Measurements from ENCODE around the gene DAGLB.
"Not testable (repeated sequence)": the region's sequence is repeated elsewhere in the genome, so short reads cannot be mapped to it uniquely, and the experiment has no call there.

DAGLB gene

GRCh38 chr7:6401536-6401935 is 46.2 kb downstream of the DAGLB start:
- Histone ChIP-seq H3K4me3 (ENCODE audit: low read depth, low read length, poor library complexity, severe bottlenecking) (no peak overlapping the region), H3K79me2 (ENCODE audit: insufficient read depth, low read length) (peaks cover 18% of the 10 kb centered on the region; the same call in 1 of the 2 replicates), H3K9me3 (ENCODE audit: low read length) (no peaks in the 10 kb centered on the region), H3K4me2 (ENCODE audit: low read length) (no peak overlapping the region), H2AFZ (ENCODE audit: low read length) (no peak overlapping the region), H3K27me3 (ENCODE audit: insufficient read depth, low read length) (no peaks in the 10 kb centered on the region), H3K9me2 (ENCODE audit: low read depth, low read length) (no peaks in the 10 kb centered on the region), H3K4me1 (ENCODE audit: insufficient read depth, low read length, severe bottlenecking) (no peaks in the 10 kb centered on the region), H3K9ac (ENCODE audit: low read length) (no peak overlapping the region), H3K36me3 (ENCODE audit: insufficient read depth, low read length) (peaks cover 83% of the 10 kb centered on the region), H3K27ac (ENCODE audit: low read depth, low read length, poor library complexity, severe bottlenecking) (no peak overlapping the region), H3F3A (ENCODE audit: insufficient read depth, low read length) (peaks cover 4% of the 10 kb centered on the region; the same call in 1 of the 2 replicates), H4K20me1 (ENCODE audit: insufficient read depth, low read length) (no peaks in the 10 kb centered on the region)
- TF ChIP-seq, protein P1, sequence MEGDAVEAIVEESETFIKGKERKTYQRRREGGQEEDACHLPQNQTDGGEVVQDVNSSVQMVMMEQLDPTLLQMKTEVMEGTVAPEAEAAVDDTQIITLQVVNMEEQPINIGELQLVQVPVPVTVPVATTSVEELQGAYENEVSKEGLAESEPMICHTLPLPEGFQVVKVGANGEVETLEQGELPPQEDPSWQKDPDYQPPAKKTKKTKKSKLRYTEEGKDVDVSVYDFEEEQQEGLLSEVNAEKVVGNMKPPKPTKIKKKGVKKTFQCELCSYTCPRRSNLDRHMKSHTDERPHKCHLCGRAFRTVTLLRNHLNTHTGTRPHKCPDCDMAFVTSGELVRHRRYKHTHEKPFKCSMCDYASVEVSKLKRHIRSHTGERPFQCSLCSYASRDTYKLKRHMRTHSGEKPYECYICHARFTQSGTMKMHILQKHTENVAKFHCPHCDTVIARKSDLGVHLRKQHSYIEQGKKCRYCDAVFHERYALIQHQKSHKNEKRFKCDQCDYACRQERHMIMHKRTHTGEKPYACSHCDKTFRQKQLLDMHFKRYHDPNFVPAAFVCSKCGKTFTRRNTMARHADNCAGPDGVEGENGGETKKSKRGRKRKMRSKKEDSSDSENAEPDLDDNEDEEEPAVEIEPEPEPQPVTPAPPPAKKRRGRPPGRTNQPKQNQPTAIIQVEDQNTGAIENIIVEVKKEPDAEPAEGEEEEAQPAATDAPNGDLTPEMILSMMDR (IDR thresholded peaks at IDR 0.05; ENCODE audit: low read length): no peak
- TF ChIP-seq EZH2 (IDR thresholded peaks at IDR 0.05; ENCODE audit: borderline replicate concordance, low read length): no peak

DNA sequence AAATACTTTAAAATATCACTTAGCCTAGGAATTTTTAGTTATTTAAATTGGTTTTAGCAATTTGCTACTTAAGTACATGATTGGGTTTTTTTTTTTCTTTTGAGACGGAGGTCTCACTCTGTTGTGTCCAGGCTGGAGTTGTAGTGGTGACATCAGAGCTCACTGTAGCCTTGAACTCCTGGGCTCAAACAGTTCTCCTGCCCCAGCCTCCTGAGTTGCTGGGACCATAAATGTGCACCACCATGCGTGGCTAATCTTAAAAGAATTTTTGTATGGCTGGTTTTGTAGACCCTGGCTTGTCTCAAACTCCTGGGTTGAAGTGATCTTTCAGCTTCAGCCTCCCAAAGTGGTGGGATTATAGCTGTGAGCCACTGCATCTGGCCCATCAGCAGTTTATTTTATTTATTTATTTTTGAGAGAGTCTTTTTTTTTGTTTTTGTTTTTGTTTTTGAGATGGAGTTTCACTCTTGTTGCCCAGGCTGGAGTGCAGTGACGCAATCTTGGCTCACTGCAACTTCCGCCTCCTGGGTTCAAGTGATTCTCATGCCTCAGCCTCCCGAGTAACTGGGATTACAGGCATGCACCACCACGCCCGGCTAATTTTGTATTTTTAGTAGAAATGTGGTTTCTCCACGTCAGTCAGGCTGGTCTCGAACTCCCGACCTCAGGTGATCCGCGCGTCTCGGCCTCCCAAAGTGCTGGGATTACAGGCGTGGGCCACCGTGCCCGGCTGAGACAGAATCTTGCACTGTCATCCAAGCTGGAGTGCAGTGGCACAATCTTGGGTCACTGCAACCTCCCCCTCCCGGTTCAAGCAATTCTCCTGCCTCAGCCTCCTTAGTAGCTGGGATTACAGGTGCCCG is 47.3 kb downstream of the DAGLB start:
- H3F3A ChIP-seq (ENCODE audit: insufficient read depth, low read length); H3K9ac ChIP-seq (ENCODE audit: low read length); H3K4me3 ChIP-seq (ENCODE audit: low read depth, low read length, poor library complexity, severe bottlenecking); H3K9me2 ChIP-seq (ENCODE audit: low read depth, low read length); H4K20me1 ChIP-seq (ENCODE audit: insufficient read depth, low read length); H3K4me1 ChIP-seq (ENCODE audit: insufficient read depth, low read length, severe bottlenecking); H3K27ac ChIP-seq (ENCODE audit: low read depth, low read length, poor library complexity, severe bottlenecking); H2AFZ ChIP-seq (ENCODE audit: low read length); H3K9me3 ChIP-seq (ENCODE audit: low read length); H3K27me3 ChIP-seq (ENCODE audit: insufficient read depth, low read length); H3K4me2 ChIP-seq (ENCODE audit: low read length): not testable (repeated sequence)
- peaks cover 83% of the 10 kb centered on the region for H3K36me3 ChIP-seq (ENCODE audit: insufficient read depth, low read length)
- H3K79me2 ChIP-seq (ENCODE audit: insufficient read depth, low read length): peaks cover 29% of the 10 kb centered on the region

DNA sequence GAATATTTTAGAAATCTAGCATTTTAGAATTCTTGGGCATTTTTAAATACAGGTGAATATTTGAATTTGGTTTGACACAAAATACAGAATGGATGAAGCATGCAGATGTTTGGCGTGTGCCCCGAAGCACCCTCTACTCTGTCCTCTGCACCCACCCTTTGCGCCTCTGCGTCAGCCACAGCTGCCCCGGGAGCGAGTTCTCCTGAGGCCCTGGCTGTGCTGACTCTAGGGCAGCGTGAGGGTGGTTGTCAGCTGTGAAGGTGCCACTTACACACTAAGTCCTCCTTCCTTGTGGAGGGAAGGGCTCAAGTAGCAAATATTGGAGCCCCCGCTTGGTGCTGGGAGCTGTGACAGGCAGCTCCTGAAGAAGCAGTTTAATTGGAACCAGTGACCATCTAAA is 48.4 kb downstream of the DAGLB start:
- H3F3A ChIP-seq (ENCODE audit: insufficient read depth, low read length): no peaks in the 10 kb centered on the region; the same call in 1 of the 2 replicates
- no peak overlapping the region for H3K4me2 ChIP-seq (ENCODE audit: low read length)
- no peaks in the 10 kb centered on the region for H3K9me3 ChIP-seq (ENCODE audit: low read length)
- peaks cover 33% of the 10 kb centered on the region for H3K79me2 ChIP-seq (ENCODE audit: insufficient read depth, low read length)
- H4K20me1 ChIP-seq (ENCODE audit: insufficient read depth, low read length): no peaks in the 10 kb centered on the region
- H3K4me3 ChIP-seq (ENCODE audit: low read depth, low read length, poor library complexity, severe bottlenecking): no peak overlapping the region
- no peak for TF ChIP-seq EZH2 (IDR thresholded peaks at IDR 0.05; ENCODE audit: borderline replicate concordance, low read length)
- TF ChIP-seq, protein P1 (IDR thresholded peaks at IDR 0.05; ENCODE audit: low read length): no peak
- no peaks in the 10 kb centered on the region for H3K9me2 ChIP-seq (ENCODE audit: low read depth, low read length)
- no peak overlapping the region for H3K27ac ChIP-seq (ENCODE audit: low read depth, low read length, poor library complexity, severe bottlenecking)
- no peak overlapping the region for H3K9ac ChIP-seq (ENCODE audit: low read length)
- no peak overlapping the region for H2AFZ ChIP-seq (ENCODE audit: low read length)
- H3K27me3 ChIP-seq (ENCODE audit: insufficient read depth, low read length): no peaks in the 10 kb centered on the region
- peaks cover 80% of the 10 kb centered on the region for H3K36me3 ChIP-seq (ENCODE audit: insufficient read depth, low read length)
- no peaks in the 10 kb centered on the region for H3K4me1 ChIP-seq (ENCODE audit: insufficient read depth, low read length, severe bottlenecking)

- Histone ChIP-seq H3K27me3 (ENCODE audit: insufficient read depth, low read length) (no peaks in the 10 kb centered on the region), H2AFZ (ENCODE audit: low read length) (no peak overlapping the region), H3K27ac (ENCODE audit: low read depth, low read length, poor library complexity, severe bottlenecking) (no peak overlapping the region), H3K4me1 (ENCODE audit: insufficient read depth, low read length, severe bottlenecking) (no peaks in the 10 kb centered on the region), H3K4me3 (ENCODE audit: low read depth, low read length, poor library complexity, severe bottlenecking) (no peak overlapping the region), H3F3A (ENCODE audit: insufficient read depth, low read length) (no peaks in the 10 kb centered on the region; the same call in 1 of the 2 replicates), H3K9ac (ENCODE audit: low read length) (no peak overlapping the region), H4K20me1 (ENCODE audit: insufficient read depth, low read length) (no peaks in the 10 kb centered on the region), H3K9me3 (ENCODE audit: low read length) (no peaks in the 10 kb centered on the region), H3K36me3 (ENCODE audit: insufficient read depth, low read length) (peaks cover 80% of the 10 kb centered on the region), H3K79me2 (ENCODE audit: insufficient read depth, low read length) (peaks cover 36% of the 10 kb centered on the region), H3K9me2 (ENCODE audit: low read depth, low read length) (no peaks in the 10 kb centered on the region), H3K4me2 (ENCODE audit: low read length) (no peak overlapping the region)
- no peak for TF ChIP-seq EZH2 (IDR thresholded peaks at IDR 0.05; ENCODE audit: borderline replicate concordance, low read length)
- TF ChIP-seq, protein P1 (IDR thresholded peaks at IDR 0.05; ENCODE audit: low read length): no peak
Measured at GRCh38 chr7:6398943-6399342, 48.8 kb downstream of the DAGLB start.

DNA sequence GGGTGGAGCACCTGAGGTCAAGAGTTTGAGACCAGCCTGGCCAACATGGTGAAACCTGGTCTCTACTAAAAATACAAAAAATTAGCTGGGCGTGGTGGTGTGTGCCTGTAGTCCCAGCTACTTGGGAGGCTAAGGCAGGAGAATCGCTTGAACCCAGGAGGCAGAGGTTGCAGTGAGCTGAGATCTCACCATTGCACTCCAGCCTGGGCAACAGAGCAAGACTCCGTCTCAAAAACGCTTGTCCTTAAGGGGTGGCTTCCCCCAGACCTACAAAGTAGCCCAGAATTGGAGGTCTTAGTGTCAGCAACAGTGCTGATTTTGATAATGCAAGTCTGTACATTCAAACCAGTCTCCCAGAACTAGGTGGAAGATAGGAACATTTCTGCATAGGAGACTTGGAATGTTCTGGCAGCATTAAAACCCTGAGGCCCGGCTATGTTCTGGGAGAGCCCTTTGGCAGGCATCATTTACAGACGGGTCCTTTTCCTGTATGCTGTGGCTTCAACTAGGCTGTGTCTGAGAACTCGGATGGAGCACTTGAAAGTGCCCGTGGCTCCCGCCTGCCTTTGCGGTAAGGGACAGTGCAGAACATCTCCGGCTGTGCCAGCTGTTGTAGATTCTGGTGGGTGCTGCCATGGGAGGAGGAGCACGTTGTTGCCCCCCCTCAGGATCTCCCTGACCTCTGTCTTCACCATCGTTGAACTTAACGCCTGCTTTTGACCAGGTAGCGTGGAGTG is 49.8 kb downstream of the DAGLB start:
- H3K9ac ChIP-seq (ENCODE audit: low read length); H3K4me3 ChIP-seq (ENCODE audit: low read depth, low read length, poor library complexity, severe bottlenecking); H3K9me2 ChIP-seq (ENCODE audit: low read depth, low read length); H3K4me1 ChIP-seq (ENCODE audit: insufficient read depth, low read length, severe bottlenecking); H4K20me1 ChIP-seq (ENCODE audit: insufficient read depth, low read length); H2AFZ ChIP-seq (ENCODE audit: low read length); H3K27me3 ChIP-seq (ENCODE audit: insufficient read depth, low read length); H3K9me3 ChIP-seq (ENCODE audit: low read length); H3K4me2 ChIP-seq (ENCODE audit: low read length); H3K27ac ChIP-seq (ENCODE audit: low read depth, low read length, poor library complexity, severe bottlenecking); H3F3A ChIP-seq (ENCODE audit: insufficient read depth, low read length): not testable (repeated sequence)
- H3K36me3 ChIP-seq (ENCODE audit: insufficient read depth, low read length): peaks cover 81% of the 10 kb centered on the region
- H3K79me2 ChIP-seq (ENCODE audit: insufficient read depth, low read length): peaks cover 46% of the 10 kb centered on the region

All from OCI-LY1 (cell line).